Fibroblast of gingiva (primary cell): ENCODE results near the gene SLC7A4.
"Not testable (repeated sequence)": the region's sequence is repeated elsewhere in the genome, so short reads cannot be mapped to it uniquely, and the experiment has no call there.

Experiments used
- DNase-seq: peaks from one replicate; pipeline ENCODE4 v3.0.0-alpha.2; 2011; ENCODE audit warnings: low read depth

Gene SLC7A4

GRCh38 chr22:21064425-21064824, 32.1 kb upstream of the SLC7A4 start:
- DNase-seq: not testable (repeated sequence)

GRCh38 chr22:21061660-21062321, 29.4 kb upstream of the SLC7A4 start:
- DNase-seq: not testable (repeated sequence)

GRCh38 chr22:21060363-21060762, 28.0 kb upstream of the SLC7A4 start:
- DNase-seq: not testable (repeated sequence)

GRCh38 chr22:21055880-21056319, 23.5 kb upstream of the SLC7A4 start:
- no peak for DNase-seq

GRCh38 chr22:21055564-21055834, 23.1 kb upstream of the SLC7A4 start:
- no peak for DNase-seq

GRCh38 chr22:21054714-21055563, 22.6 kb upstream of the SLC7A4 start:
- DNase-seq: no peak

- no peak for DNase-seq
Observed at GRCh38 chr22:21054046-21054713, 21.8 kb upstream of the SLC7A4 start.

- no peak for DNase-seq
Observed at GRCh38 chr22:21052715-21053459, 20.5 kb upstream of the SLC7A4 start.

GRCh38 chr22:21051831-21052400, 19.6 kb upstream of the SLC7A4 start:
- DNase-seq: no peak

GRCh38 chr22:21051145-21051830, 18.9 kb upstream of the SLC7A4 start:
- DNase-seq: no peak

GRCh38 chr22:21048965-21049364, 16.6 kb upstream of the SLC7A4 start:
- not testable (repeated sequence) for DNase-seq

GRCh38 chr22:21048448-21048847, 16.1 kb upstream of the SLC7A4 start:
- not testable (repeated sequence) for DNase-seq

- DNase-seq: no peak
Observed at GRCh38 chr22:21047730-21048129, 15.4 kb upstream of the SLC7A4 start.

GRCh38 chr22:21047035-21047661, 14.8 kb upstream of the SLC7A4 start:
- DNase-seq: no peak

GRCh38 chr22:21045585-21046294, 13.4 kb upstream of the SLC7A4 start, which contains the start of gene LRRC74B:
Gene LRRC74B, plus strand, starts transcription at chr22:21045946. Its CDS starts 41 bp downstream, at chr22:21045987.
- DNase-seq: peak; percentile 91

- peak; percentile 70 for DNase-seq
Observed at GRCh38 chr22:21044931-21045584, 12.7 kb upstream of the SLC7A4 start.

- DNase-seq: no peak
Observed at GRCh38 chr22:21043860-21044535, 11.6 kb upstream of the SLC7A4 start.

GRCh38 chr22:21042978-21043859, 10.9 kb upstream of the SLC7A4 start:
- DNase-seq: no peak
